Measurements from ENCODE around the gene SH3RF1.
"Not testable (repeated sequence)": the region's sequence is repeated elsewhere in the genome, so short reads cannot be mapped to it uniquely, and the experiment has no call there.

Gene SH3RF1

GRCh38 chr4:169197206-169197605 is 73.5 kb downstream of the SH3RF1 start:
- not testable (repeated sequence) for DNase-seq

GRCh38 chr4:169195032-169195431 is 75.7 kb downstream of the SH3RF1 start:
- DNase-seq = no peak

- DNase-seq = not testable (repeated sequence)
Observed at GRCh38 chr4:169189968-169190367, 80.8 kb downstream of the SH3RF1 start.

GRCh38 chr4:169189372-169189771 is 81.4 kb downstream of the SH3RF1 start:
- no peak for DNase-seq

- no peak for DNase-seq
Observed at GRCh38 chr4:169188204-169188603, 82.6 kb downstream of the SH3RF1 start.

- no peak for DNase-seq
Observed at GRCh38 chr4:169185133-169185956, 85.4 kb downstream of the SH3RF1 start.

- no peak for DNase-seq
Observed at GRCh38 chr4:169184686-169185085, 86.1 kb downstream of the SH3RF1 start.

GRCh38 chr4:169184236-169184635 is 86.5 kb downstream of the SH3RF1 start:
- DNase-seq = peak; percentile 46

- DNase-seq = no peak
Observed at GRCh38 chr4:169183581-169183980, 87.2 kb downstream of the SH3RF1 start.

- DNase-seq = no peak
Observed at GRCh38 chr4:169179609-169180521, 90.9 kb downstream of the SH3RF1 start.

- not testable (repeated sequence) for DNase-seq
Observed at GRCh38 chr4:169178092-169178491, 92.7 kb downstream of the SH3RF1 start.

GRCh38 chr4:169175476-169175875 is 95.3 kb downstream of the SH3RF1 start:
- no peak for DNase-seq

GRCh38 chr4:169175035-169175434 is 95.7 kb downstream of the SH3RF1 start:
- no peak for DNase-seq

GRCh38 chr4:169174247-169174646 is 96.5 kb downstream of the SH3RF1 start:
- no peak for DNase-seq

GRCh38 chr4:169167957-169168858 is 102.5 kb downstream of the SH3RF1 start:
- DNase-seq = no peak

GRCh38 chr4:169164669-169165415 is 105.9 kb downstream of the SH3RF1 start:
- DNase-seq = peak; percentile 56

- DNase-seq = no peak
Observed at GRCh38 chr4:169163947-169164668, 106.6 kb downstream of the SH3RF1 start.

GRCh38 chr4:169163495-169163894 is 107.3 kb downstream of the SH3RF1 start:
- no peak for DNase-seq

- peak; percentile 80 for DNase-seq
Observed at GRCh38 chr4:169160825-169161224, 109.9 kb downstream of the SH3RF1 start.

- DNase-seq = peak; percentile 87
Observed at GRCh38 chr4:169159624-169160171, 111.1 kb downstream of the SH3RF1 start.

- no peak for DNase-seq
Observed at GRCh38 chr4:169158861-169159260, 111.9 kb downstream of the SH3RF1 start.

Data from fibroblast of upper back skin (primary cell).